IMR-90 (cell line): ENCODE data around the gene GCLC.

Experiments used
- CEBPB ChIP-seq: IDR thresholded peaks from 2 replicates; pipeline ENCODE4 v1.6.1; 2012; ENCODE audit warnings: low read depth, low read length, improper control_type of control experiment
- CHD1 ChIP-seq: IDR thresholded peaks from 2 replicates; pipeline ENCODE4 v1.6.1; 2012; ENCODE audit warnings: low read depth, low read length, improper control_type of control experiment
- CTCF ChIP-seq: conservative IDR thresholded peaks from 2 replicates; pipeline ENCODE4 v1.5.1; 2012; ENCODE audit warnings: mild to moderate bottlenecking, low read depth, low read length, improper control_type of control experiment
- ELK1 ChIP-seq: fragments of 150-350 bp; IDR thresholded peaks from 2 replicates; pipeline ENCODE4 v1.6.1; 2016; ENCODE audit warnings: low read depth, mild to moderate bottlenecking, low read length, moderate library complexity, borderline replicate concordance
- MAFK ChIP-seq: IDR thresholded peaks from 2 replicates; pipeline ENCODE4 v1.6.1; 2012; ENCODE audit warnings: low read depth, low read length, improper control_type of control experiment
- MXI1 ChIP-seq: IDR thresholded peaks from 2 replicates; pipeline ENCODE4 v1.6.1; 2012; ENCODE audit warnings: low read depth, mild to moderate bottlenecking, low read length, moderate library complexity, borderline replicate concordance
- POLR2A ChIP-seq: IDR thresholded peaks from 2 replicates; pipeline ENCODE4 v1.6.1; 2012; ENCODE audit warnings: mild to moderate bottlenecking, low read depth, low read length
- RAD21 ChIP-seq: IDR thresholded peaks from 2 replicates; pipeline ENCODE4 v1.6.1; 2012; ENCODE audit warnings: low read length, improper control_type of control experiment
- RFX5 ChIP-seq: IDR thresholded peaks from 2 replicates; pipeline ENCODE4 v1.8.0; 2012; ENCODE audit warnings: low read depth, mild to moderate bottlenecking, low read length, moderate library complexity
- SMC3 ChIP-seq: fragments of 150-350 bp; IDR thresholded peaks from 2 replicates; pipeline ENCODE4 v1.6.1; 2016; ENCODE audit warnings: low read depth, mild to moderate bottlenecking, antibody characterized with exemption, low read length, moderate library complexity

GRCh38 chr6:53529324-53530036 lies 15.4 kb downstream of the GCLC start:
- TF ChIP-seq MXI1 (no peak), CTCF (no peak), POLR2A (no peak), RFX5 (no peak), RAD21 (no peak), ELK1 (no peak), CHD1 (no peak), MAFK (no peak), CEBPB (no peak), SMC3 (no peak)
